ENCODE measurements around the gene TASOR2.

Gene TASOR2

GRCh38 chr10:5723692-5724091 is 39.1 kb downstream of the TASOR2 start:
- no peak overlapping the region for H3K4me3 ChIP-seq
- DNase-seq: no peak
- intact Hi-C loops (cut with DNase I; ENCODE audit: low total_unique reads): no loop called here
- peaks cover 27 to 35% (median 27%) of the 10 kb centered on the region in 3 donors for H3K36me3 ChIP-seq
- H3K4me1 ChIP-seq: no peaks in the 10 kb centered on the region
- no peak overlapping the region for H3K27ac ChIP-seq
- no peaks in the 10 kb centered on the region for H3K9me3 ChIP-seq
- TF ChIP-seq, protein P1, sequence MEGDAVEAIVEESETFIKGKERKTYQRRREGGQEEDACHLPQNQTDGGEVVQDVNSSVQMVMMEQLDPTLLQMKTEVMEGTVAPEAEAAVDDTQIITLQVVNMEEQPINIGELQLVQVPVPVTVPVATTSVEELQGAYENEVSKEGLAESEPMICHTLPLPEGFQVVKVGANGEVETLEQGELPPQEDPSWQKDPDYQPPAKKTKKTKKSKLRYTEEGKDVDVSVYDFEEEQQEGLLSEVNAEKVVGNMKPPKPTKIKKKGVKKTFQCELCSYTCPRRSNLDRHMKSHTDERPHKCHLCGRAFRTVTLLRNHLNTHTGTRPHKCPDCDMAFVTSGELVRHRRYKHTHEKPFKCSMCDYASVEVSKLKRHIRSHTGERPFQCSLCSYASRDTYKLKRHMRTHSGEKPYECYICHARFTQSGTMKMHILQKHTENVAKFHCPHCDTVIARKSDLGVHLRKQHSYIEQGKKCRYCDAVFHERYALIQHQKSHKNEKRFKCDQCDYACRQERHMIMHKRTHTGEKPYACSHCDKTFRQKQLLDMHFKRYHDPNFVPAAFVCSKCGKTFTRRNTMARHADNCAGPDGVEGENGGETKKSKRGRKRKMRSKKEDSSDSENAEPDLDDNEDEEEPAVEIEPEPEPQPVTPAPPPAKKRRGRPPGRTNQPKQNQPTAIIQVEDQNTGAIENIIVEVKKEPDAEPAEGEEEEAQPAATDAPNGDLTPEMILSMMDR (IDR thresholded peaks at IDR 0.05): no peak
- H3K27me3 ChIP-seq: no peaks in the 10 kb centered on the region

- Histone ChIP-seq H3K9me3 (no peaks in the 10 kb centered on the region), H3K27ac (no peak overlapping the region), H3K4me3 (no peak overlapping the region), H3K36me3 (peaks cover 41 to 64% (median 52%) of the 10 kb centered on the region in 3 donors), H3K27me3 (no peaks in the 10 kb centered on the region), H3K4me1 (peaks cover 0 to 4% (median 0%) of the 10 kb centered on the region in 4 donors)
- no peak for DNase-seq
- TF ChIP-seq, protein P1 (IDR thresholded peaks at IDR 0.05): no peak
- intact Hi-C loops (cut with DNase I; ENCODE audit: low total_unique reads): no loop called here
Observed at GRCh38 chr10:5730766-5731165, 46.1 kb downstream of the TASOR2 start.

DNA sequence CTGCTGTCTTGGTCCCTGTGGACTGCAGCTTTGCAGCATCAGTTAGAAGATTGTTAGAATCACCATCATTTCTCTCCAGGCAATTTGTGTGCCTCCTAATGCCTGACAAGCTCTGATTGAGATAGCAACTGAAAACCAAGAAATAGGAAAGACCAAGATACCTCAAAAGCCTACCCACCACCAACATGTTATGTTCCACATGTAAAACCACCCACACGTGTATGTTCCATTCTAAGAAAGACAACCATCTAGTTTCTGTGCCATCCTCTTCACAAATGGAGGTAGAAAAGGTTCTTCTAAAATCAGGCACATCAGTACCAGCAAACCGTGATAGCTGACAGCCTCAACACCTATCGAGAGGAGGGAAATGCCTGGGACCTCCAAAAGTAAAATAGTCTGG is 46.9 kb downstream of the TASOR2 start:
- Histone ChIP-seq H3K4me3 (no peak overlapping the region), H3K27me3 (no peaks in the 10 kb centered on the region), H3K4me1 (peaks cover 0 to 4% (median 0%) of the 10 kb centered on the region in 4 donors), H3K27ac (no peak overlapping the region), H3K9me3 (no peaks in the 10 kb centered on the region), H3K36me3 (peaks cover 45 to 66% (median 54%) of the 10 kb centered on the region in 3 donors)
- intact Hi-C loops (cut with DNase I; ENCODE audit: low total_unique reads): no loop called here
- TF ChIP-seq, protein P1 (IDR thresholded peaks at IDR 0.05): no peak
- DNase-seq: no peak

DNA sequence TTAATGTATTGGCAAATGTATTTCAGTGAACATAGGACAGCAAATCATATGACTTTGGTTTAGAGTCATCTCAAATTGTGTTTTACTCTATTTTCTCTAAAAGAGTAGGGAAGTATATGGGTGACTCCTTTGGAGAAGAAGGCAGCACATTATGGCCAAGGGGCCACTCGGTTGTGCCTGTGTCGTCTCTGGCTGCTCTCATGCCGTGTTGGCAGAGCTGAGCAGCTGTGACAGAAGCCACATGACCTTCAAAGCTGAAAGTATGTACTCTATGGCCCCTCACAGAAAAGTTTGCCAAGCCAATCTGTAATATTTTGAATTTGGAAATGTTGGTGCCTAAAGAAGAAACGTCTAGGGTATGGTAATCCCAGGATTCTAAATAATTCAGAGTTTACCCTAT is 47.5 kb downstream of the TASOR2 start:
- H3K27ac ChIP-seq: no peak overlapping the region
- H3K4me1 ChIP-seq: peaks cover 0 to 4% (median 0%) of the 10 kb centered on the region in 4 donors
- peaks cover 41 to 61% (median 49%) of the 10 kb centered on the region in 3 donors for H3K36me3 ChIP-seq
- no peak for DNase-seq
- H3K4me3 ChIP-seq: no peak overlapping the region
- H3K27me3 ChIP-seq: no peaks in the 10 kb centered on the region
- no peaks in the 10 kb centered on the region for H3K9me3 ChIP-seq
- intact Hi-C loops (cut with DNase I; ENCODE audit: low total_unique reads): no loop called here
- TF ChIP-seq, protein P1 (IDR thresholded peaks at IDR 0.05): no peak
